Omental fat pad (tissue), 4 donors: ENCODE results near the gene ADGRL4. TPM values are rescaled to one million over a fixed set of nuclear protein-coding genes. Genes with fewer than 3 reads are reported as not detected.

ENCODE experiments used
- ATAC-seq: fragments of 150-250 bp; one replicate; pipeline ENCODE4 v1.9.1; 2016; ENCODE audit warnings: mild to moderate bottlenecking, moderate library complexity; ENCODE audit not compliant: low FRiP score
- DNase-seq: peaks from one replicate; pipeline ENCODE4 v3.0.0-alpha.2; 2019; ENCODE audit warnings: low spot score
- CTCF ChIP-seq, 3 donors: fragments of 450-650 bp; IDR thresholded peaks; one replicate each; pipeline ENCODE4 v1.5.1; 2016 to 2017; ENCODE audit warnings: antibody characterized with exemption in 3 of 3, mild to moderate bottlenecking in 3 of 3, moderate library complexity in 2 of 3
- total RNA-seq, 4 donors: library from RNA; depleted of rRNA; stranded (reverse); fragments of >200 nt; gene quantifications; one replicate each; pipeline ENCODE4 v1.1.0, GENCODE V29; 2016

The ADGRL4 gene
- total RNA-seq = 100 to 1,000 TPM in 2 of 4 donors, 10 to 100 TPM in 2; 26.5 to 282 (median 103) TPM

GRCh38 chr1:79006564-79006963 is at the start of gene ADGRL4:
Gene ADGRL4 (minus strand): TSS chr1:79006730. CDS start chr1:79006654, 76 bp downstream.
- DNase-seq = no peak
- no peak for TF ChIP-seq CTCF (IDR thresholded peaks at IDR 0.05)
- ATAC-seq = peak; percentile 59

- TF ChIP-seq CTCF (IDR thresholded peaks at IDR 0.05) = no peak
- DNase-seq (no peak), ATAC-seq (no peak)
These were observed 49.3 kb upstream of the ADGRL4 start for GRCh38 chr1:79055856-79056255.

- TF ChIP-seq CTCF (IDR thresholded peaks at IDR 0.05) = no peak
- DNase-seq (no peak), ATAC-seq (no peak)
These were observed 46.4 kb upstream of the ADGRL4 start for GRCh38 chr1:79052829-79053449.

- ATAC-seq = peak; percentile 70
- TF ChIP-seq CTCF (IDR thresholded peaks at IDR 0.05) = no peak
- DNase-seq = no peak
These were observed 38.6 kb upstream of the ADGRL4 start for GRCh38 chr1:79044974-79045650.

- TF ChIP-seq CTCF (IDR thresholded peaks at IDR 0.05) = no peak
- ATAC-seq = peak; percentile 67
- no peak for DNase-seq
These were observed 37.0 kb upstream of the ADGRL4 start for GRCh38 chr1:79043506-79043905.

- no peak for TF ChIP-seq CTCF (IDR thresholded peaks at IDR 0.05)
- ATAC-seq = no peak
These were observed 36.0 kb upstream of the ADGRL4 start for GRCh38 chr1:79042539-79042938.

GRCh38 chr1:79042117-79042516 is 35.6 kb upstream of the ADGRL4 start:
- TF ChIP-seq CTCF (IDR thresholded peaks at IDR 0.05) = no peak
- no peak for DNase-seq
- peak; percentile 57 for ATAC-seq

More at GRCh38 chr1:79042539-79042938, 36.0 kb upstream of the ADGRL4 start:
- DNase-seq = no peak
